Right atrium auricular region (tissue), 2 donors: ENCODE results near the gene CALHM3. TPM values are rescaled to one million over a fixed set of nuclear protein-coding genes. Genes with fewer than 3 reads are reported as not detected.

Experiments
- DNase-seq: peaks from one replicate; pipeline ENCODE4 v3.0.0-alpha.2; 2019; ENCODE audit warnings: low spot score
- H3K27ac ChIP-seq, 2 donors: fragments of 200-600 bp; sonication (generic); 1 replicate in 1 of 2; 2 replicates in 1 of 2; pipeline ENCODE4 v1.5.1; 2016 to 2019
- H3K27me3 ChIP-seq, 2 donors: fragments of 200-600 bp; sonication (generic); one replicate each; pipeline versions ENCODE4 v1.5.1 to v1.6.0; 2017 to 2019
- H3K36me3 ChIP-seq: fragments of 200-600 bp; sonication (generic); one replicate; pipeline ENCODE4 v1.5.1; 2016
- H3K4me1 ChIP-seq, 2 donors: fragments of 200-600 bp; sonication (generic); one replicate each; pipeline versions ENCODE4 v1.5.1 to v1.6.0; 2017 to 2019
- H3K4me3 ChIP-seq, 2 donors: fragments of 200-600 bp; sonication (generic); 1 replicate in 1 of 2; 2 replicates in 1 of 2; pipeline ENCODE4 v1.5.1; 2017 to 2019; ENCODE audit warnings: mild to moderate bottlenecking in 1 of 2, moderate library complexity in 1 of 2
- H3K9me3 ChIP-seq, 2 donors: fragments of 200-600 bp; sonication (generic); one replicate each; pipeline ENCODE4 v1.5.1; 2019
- total RNA-seq, 2 donors: library from RNA; depleted of rRNA; stranded (reverse); fragments of >200 nt; gene quantifications; one replicate each; pipeline ENCODE4 v1.1.0, GENCODE V29; 2016
- TF ChIP-seq, protein P1 (sequence below), 2 donors: fragments of 200-600 bp; sonication (generic); IDR thresholded peaks; one replicate each; pipeline ENCODE4 v1.5.1; 2019; ENCODE audit warnings: antibody characterized with exemption in 2 of 2

The CALHM3 gene
- total RNA-seq, 2 donors from 2014 or later = not detected

GRCh38 chr10:103478671-103479070 is 369 bp downstream of the CALHM3 start:
- H3K27me3 ChIP-seq = no peaks in the 10 kb centered on the region
- TF ChIP-seq, protein P1, sequence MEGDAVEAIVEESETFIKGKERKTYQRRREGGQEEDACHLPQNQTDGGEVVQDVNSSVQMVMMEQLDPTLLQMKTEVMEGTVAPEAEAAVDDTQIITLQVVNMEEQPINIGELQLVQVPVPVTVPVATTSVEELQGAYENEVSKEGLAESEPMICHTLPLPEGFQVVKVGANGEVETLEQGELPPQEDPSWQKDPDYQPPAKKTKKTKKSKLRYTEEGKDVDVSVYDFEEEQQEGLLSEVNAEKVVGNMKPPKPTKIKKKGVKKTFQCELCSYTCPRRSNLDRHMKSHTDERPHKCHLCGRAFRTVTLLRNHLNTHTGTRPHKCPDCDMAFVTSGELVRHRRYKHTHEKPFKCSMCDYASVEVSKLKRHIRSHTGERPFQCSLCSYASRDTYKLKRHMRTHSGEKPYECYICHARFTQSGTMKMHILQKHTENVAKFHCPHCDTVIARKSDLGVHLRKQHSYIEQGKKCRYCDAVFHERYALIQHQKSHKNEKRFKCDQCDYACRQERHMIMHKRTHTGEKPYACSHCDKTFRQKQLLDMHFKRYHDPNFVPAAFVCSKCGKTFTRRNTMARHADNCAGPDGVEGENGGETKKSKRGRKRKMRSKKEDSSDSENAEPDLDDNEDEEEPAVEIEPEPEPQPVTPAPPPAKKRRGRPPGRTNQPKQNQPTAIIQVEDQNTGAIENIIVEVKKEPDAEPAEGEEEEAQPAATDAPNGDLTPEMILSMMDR (IDR thresholded peaks at IDR 0.05) = no peak
- no peak overlapping the region for H3K27ac ChIP-seq
- no peak overlapping the region for H3K4me3 ChIP-seq
- no peaks in the 10 kb centered on the region for H3K9me3 ChIP-seq
- no peak for DNase-seq
- H3K4me1 ChIP-seq = no peaks in the 10 kb centered on the region
- no peaks in the 10 kb centered on the region for H3K36me3 ChIP-seq

GRCh38 chr10:103476046-103476768 is 2.8 kb downstream of the CALHM3 start:
- H3K27ac ChIP-seq = no peak overlapping the region
- no peaks in the 10 kb centered on the region for H3K4me1 ChIP-seq
- no peak overlapping the region for H3K4me3 ChIP-seq
- no peak for DNase-seq
- TF ChIP-seq, protein P1 (IDR thresholded peaks at IDR 0.05) = no peak
- H3K27me3 ChIP-seq = no peaks in the 10 kb centered on the region
- H3K36me3 ChIP-seq = no peaks in the 10 kb centered on the region
- H3K9me3 ChIP-seq = no peaks in the 10 kb centered on the region

- TF ChIP-seq, protein P1 (IDR thresholded peaks at IDR 0.05) = no peak
- DNase-seq = no peak
These were observed 3.6 kb downstream of the CALHM3 start for GRCh38 chr10:103475437-103475836.

DNA sequence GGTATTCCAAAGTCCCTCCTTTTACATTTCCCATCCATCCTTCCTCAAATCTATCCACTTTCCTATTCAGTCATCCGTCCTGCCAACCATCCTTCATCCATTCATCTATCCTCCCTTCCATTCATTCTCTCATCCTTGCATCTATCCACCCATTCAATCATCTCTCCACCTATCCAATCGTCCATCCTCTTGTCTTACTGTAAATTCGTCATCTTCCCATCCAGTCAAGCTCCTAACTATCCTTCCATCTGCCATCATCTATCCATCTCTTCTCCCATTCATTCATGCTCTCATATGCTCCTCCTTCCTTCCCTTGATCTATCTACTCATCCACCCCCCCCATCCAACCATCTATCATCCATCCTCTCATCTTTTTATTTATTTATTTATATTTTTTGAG is 5.0 kb downstream of the CALHM3 start:
- no peaks in the 10 kb centered on the region for H3K4me1 ChIP-seq
- H3K4me3 ChIP-seq = no peak overlapping the region
- DNase-seq = no peak
- TF ChIP-seq, protein P1 (IDR thresholded peaks at IDR 0.05) = no peak
- no peak overlapping the region for H3K27ac ChIP-seq
- no peaks in the 10 kb centered on the region for H3K27me3 ChIP-seq
- no peaks in the 10 kb centered on the region for H3K9me3 ChIP-seq
- no peaks in the 10 kb centered on the region for H3K36me3 ChIP-seq

More at GRCh38 chr10:103475437-103475836, 3.6 kb downstream of the CALHM3 start:
- Histone ChIP-seq H3K9me3 (no peaks in the 10 kb centered on the region), H3K27ac (no peak overlapping the region), H3K27me3 (no peaks in the 10 kb centered on the region), H3K4me1 (no peaks in the 10 kb centered on the region), H3K36me3 (no peaks in the 10 kb centered on the region), H3K4me3 (no peak overlapping the region)

DNA sequence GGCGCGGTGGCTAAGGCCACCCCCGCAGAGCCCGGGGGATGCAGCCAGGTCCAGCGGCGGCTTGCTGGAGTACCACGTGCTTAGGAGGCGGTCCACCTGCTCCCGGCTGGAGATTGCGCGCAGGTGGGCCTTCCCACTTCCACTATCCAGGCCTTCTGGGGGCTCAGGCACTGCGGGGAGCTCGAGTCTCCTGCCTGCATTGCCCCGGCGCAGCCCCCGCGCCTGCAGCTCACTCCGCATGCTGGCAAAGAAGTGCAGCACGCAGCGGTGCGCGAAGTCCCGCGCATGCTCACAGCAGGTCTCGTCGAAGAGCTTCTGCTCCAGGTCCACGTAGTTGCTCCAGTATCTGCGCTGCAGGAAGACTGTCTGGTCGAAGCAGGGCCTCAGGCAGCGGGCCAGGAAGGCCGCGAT is 5.8 kb downstream of the CALHM3 start:
- TF ChIP-seq, protein P1 (IDR thresholded peaks at IDR 0.05) = no peak
- no peaks in the 10 kb centered on the region for H3K36me3 ChIP-seq
- H3K4me1 ChIP-seq = no peaks in the 10 kb centered on the region
- H3K27me3 ChIP-seq = no peaks in the 10 kb centered on the region
- H3K9me3 ChIP-seq = no peaks in the 10 kb centered on the region
- no peak overlapping the region for H3K27ac ChIP-seq
- DNase-seq = no peak
- H3K4me3 ChIP-seq = no peak overlapping the region

DNA sequence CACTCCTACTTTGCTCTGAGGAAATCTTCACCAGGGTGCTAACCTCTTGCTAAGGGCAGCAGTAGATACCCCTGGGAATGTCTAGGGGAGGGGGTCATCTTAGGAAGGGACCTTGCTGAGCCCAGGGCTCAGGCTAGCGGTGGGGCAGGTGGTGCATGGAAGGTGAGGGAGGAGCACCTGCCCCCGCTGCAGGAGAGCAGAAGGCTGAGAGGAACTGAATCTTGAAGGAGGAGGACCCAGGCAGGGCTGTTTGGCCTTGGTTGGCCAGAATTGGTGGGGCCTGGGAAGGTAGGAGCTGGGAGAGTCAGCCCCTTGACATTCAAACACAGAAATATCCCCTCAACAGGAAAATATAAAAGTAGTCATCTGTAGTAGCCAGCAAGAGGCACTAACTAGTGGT is 7.0 kb downstream of the CALHM3 start:
- Histone ChIP-seq H3K27ac (no peak overlapping the region), H3K27me3 (no peaks in the 10 kb centered on the region), H3K4me3 (no peak overlapping the region), H3K9me3 (no peaks in the 10 kb centered on the region), H3K4me1 (no peaks in the 10 kb centered on the region), H3K36me3 (no peaks in the 10 kb centered on the region)
- TF ChIP-seq, protein P1 (IDR thresholded peaks at IDR 0.05) = no peak
- DNase-seq = no peak
